ENCODE results near the gene NFKBIB. TPM values are rescaled to one million over a fixed set of nuclear protein-coding genes. Genes with fewer than 3 reads are reported as not detected.

NFKBIB gene
- total and polyA plus RNA-seq, 2 donors, result 12.6 to 23.6 TPM

DNA sequence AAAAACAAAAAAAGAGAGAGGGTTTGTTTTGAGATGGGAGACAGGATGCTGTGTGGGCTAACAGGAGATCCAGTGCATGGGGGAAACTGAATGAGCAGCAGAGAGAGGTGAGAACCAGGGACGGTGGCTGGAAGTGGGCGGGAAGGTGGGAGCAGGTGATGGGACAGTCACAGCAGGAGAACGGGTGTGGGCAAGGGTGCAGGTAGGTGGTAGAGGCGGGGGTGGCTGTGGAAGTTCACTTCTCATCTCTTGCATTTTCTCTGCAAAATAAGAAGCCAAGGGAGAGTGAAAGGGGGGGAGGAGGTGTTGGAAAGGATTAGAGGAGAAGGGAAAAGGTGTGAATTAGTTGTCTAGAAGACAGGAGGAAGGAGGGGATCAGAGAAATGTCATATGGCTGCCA lies 53.9 kb downstream of the NFKBIB start:
- Histone ChIP-seq H3K36me3 (ENCODE audit: control insufficient read depth in 2 of 2, insufficient read depth in 2 of 2, low read length in 1 of 2) (no peaks in the 10 kb centered on the region), H3K4me3 (ENCODE audit: low read length in 2 of 2) (no peak overlapping the region), H3K4me1 (ENCODE audit: control insufficient read depth in 2 of 2, insufficient read depth in 2 of 2, low read length in 2 of 2) (peaks cover 3 to 4% of the 10 kb centered on the region in 2 donors), H3K27ac (ENCODE audit: low read depth in 1 of 2, low read length in 1 of 2) (no peak overlapping the region), H3K9me3 (ENCODE audit: control insufficient read depth in 2 of 2, insufficient read depth in 1 of 2, low read length in 1 of 2) (peaks cover 2 to 10% of the 10 kb centered on the region in 2 donors), H3K27me3 (ENCODE audit: control insufficient read depth in 2 of 2, insufficient read depth in 1 of 2, low read length in 1 of 2) (peaks cover 9 to 22% of the 10 kb centered on the region in 2 donors)
- DNase-seq (ENCODE audit: low read depth in 6 of 9, low spot score in 9 of 9), result no peak
- 88% methylated on average over 4 of the region's 4 CpGs for WGBS

DNA sequence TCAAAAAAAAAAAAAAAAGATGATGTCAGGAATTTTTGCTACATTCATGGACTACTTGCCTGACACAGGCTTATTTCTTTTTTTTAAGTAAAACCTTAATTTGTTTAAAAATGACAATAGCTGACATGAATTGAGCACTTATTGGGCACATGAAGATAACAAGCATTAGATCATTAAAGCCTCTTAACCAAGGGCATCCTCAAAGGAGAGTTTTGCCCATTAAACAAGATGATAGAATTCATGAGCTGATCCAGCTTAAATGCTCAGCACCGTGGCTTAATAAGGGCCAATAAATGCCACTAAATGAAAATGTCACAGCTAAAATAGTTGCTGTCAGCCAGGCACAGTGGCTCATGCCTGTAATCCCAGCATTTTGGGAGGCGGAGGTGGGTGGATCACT lies 56.5 kb downstream of the NFKBIB start:
- peaks cover 0 to 3% of the 10 kb centered on the region in 2 donors for H3K27me3 ChIP-seq (ENCODE audit: control insufficient read depth in 2 of 2, insufficient read depth in 1 of 2, low read length in 1 of 2)
- no peak overlapping the region for H3K27ac ChIP-seq (ENCODE audit: low read depth in 1 of 2, low read length in 1 of 2)

DNA sequence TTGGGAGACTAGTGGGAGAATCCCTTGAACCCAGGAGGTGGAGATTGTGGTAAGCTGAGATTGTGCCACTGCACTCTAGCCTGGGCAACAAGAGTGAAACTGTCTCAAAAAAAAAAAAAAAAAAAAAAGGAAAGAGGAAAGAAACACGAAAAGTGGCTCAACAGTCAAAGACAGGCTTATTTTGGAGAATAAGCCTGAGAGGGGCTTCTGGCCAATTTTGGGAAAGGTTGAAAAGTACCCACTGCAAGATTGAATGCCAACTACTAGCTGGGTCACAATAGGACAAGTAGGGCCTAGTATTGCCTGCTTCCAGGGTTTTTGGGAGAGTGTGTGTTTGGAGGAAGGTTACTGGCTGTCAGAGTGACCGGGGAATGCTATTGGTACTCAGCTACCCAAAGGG lies 58.5 kb downstream of the NFKBIB start:
- 87% methylated on average over 2 of the region's 2 CpGs for WGBS
- H3K4me3 ChIP-seq (ENCODE audit: low read length in 2 of 2), result no peak overlapping the region
- H3K27ac ChIP-seq (ENCODE audit: low read depth in 1 of 2, low read length in 1 of 2), result no peak overlapping the region
- H3K27me3 ChIP-seq (ENCODE audit: control insufficient read depth in 2 of 2, insufficient read depth in 1 of 2, low read length in 1 of 2), result no peaks in the 10 kb centered on the region
- peaks cover 0 to 3% of the 10 kb centered on the region in 2 donors for H3K4me1 ChIP-seq (ENCODE audit: control insufficient read depth in 2 of 2, insufficient read depth in 2 of 2, low read length in 2 of 2)
- no peaks in the 10 kb centered on the region for H3K9me3 ChIP-seq (ENCODE audit: control insufficient read depth in 2 of 2, insufficient read depth in 1 of 2, low read length in 1 of 2)
- no peaks in the 10 kb centered on the region for H3K36me3 ChIP-seq (ENCODE audit: control insufficient read depth in 2 of 2, insufficient read depth in 2 of 2, low read length in 1 of 2)
- no peak for DNase-seq (ENCODE audit: low read depth in 6 of 9, low spot score in 9 of 9)

More for the DNA sequence above, 56.5 kb downstream of the NFKBIB start:
- Histone ChIP-seq H3K4me3 (ENCODE audit: low read length in 2 of 2) (no peak overlapping the region), H3K36me3 (ENCODE audit: control insufficient read depth in 2 of 2, insufficient read depth in 2 of 2, low read length in 1 of 2) (no peaks in the 10 kb centered on the region), H3K9me3 (ENCODE audit: control insufficient read depth in 2 of 2, insufficient read depth in 1 of 2, low read length in 1 of 2) (no peaks in the 10 kb centered on the region), H3K4me1 (ENCODE audit: control insufficient read depth in 2 of 2, insufficient read depth in 2 of 2, low read length in 2 of 2) (no peaks in the 10 kb centered on the region)
- 94% methylated on average over 2 of the region's 2 CpGs for WGBS
- DNase-seq (ENCODE audit: low read depth in 6 of 9, low spot score in 9 of 9), result no peak

Other genes with a start within 250 kb of the NFKBIB start
- gene CAPN12, start 155.5 kb upstream of the NFKBIB start, total RNA-seq, result 1.6 TPM
- gene CAPN12, start 155.5 kb upstream of the NFKBIB start, polyA plus RNA-seq, result 6.5 TPM
- 7.0 TPM for gene LGALS7, start 126.5 kb upstream of the NFKBIB start, total RNA-seq
- gene LGALS7, start 126.5 kb upstream of the NFKBIB start, polyA plus RNA-seq, result 129 TPM
- gene LGALS7B, start 110.8 kb upstream of the NFKBIB start, total RNA-seq, result 14.7 TPM
- gene LGALS7B, start 110.8 kb upstream of the NFKBIB start, polyA plus RNA-seq, result 234 TPM
- gene LGALS4, start 87.0 kb upstream of the NFKBIB start, total RNA-seq, result 1.1 TPM
- gene LGALS4, start 87.0 kb upstream of the NFKBIB start, polyA plus RNA-seq, result 6.8 TPM
- 37.4 TPM for gene ECH1, start 68.2 kb upstream of the NFKBIB start, total RNA-seq
- 178 TPM for gene ECH1, start 68.2 kb upstream of the NFKBIB start, polyA plus RNA-seq
- 269 TPM for gene HNRNPL, start 50.0 kb upstream of the NFKBIB start, total RNA-seq
- 198 TPM for gene HNRNPL, start 50.0 kb upstream of the NFKBIB start, polyA plus RNA-seq
- gene RINL, start 21.7 kb upstream of the NFKBIB start, total RNA-seq, result 26.9 TPM
- gene RINL, start 21.7 kb upstream of the NFKBIB start, polyA plus RNA-seq, result 38.2 TPM
- gene SIRT2, start 351 bp upstream of the NFKBIB start, total RNA-seq, result 26.8 TPM
- gene SIRT2, start 351 bp upstream of the NFKBIB start, polyA plus RNA-seq, result 38.3 TPM
- gene CCER2, start 12.2 kb downstream of the NFKBIB start, total RNA-seq, result 0.28 TPM
- gene CCER2, start 12.2 kb downstream of the NFKBIB start, polyA plus RNA-seq, result 2.1 TPM
- 15.0 TPM for gene SARS2, start 30.8 kb downstream of the NFKBIB start, total RNA-seq
- gene SARS2, start 30.8 kb downstream of the NFKBIB start, polyA plus RNA-seq, result 30.9 TPM
- 32.1 TPM for gene MRPS12, start 31.0 kb downstream of the NFKBIB start, total RNA-seq
- gene MRPS12, start 31.0 kb downstream of the NFKBIB start, polyA plus RNA-seq, result 26.2 TPM
- gene FBXO17, start 75.8 kb downstream of the NFKBIB start, total RNA-seq, result 3.8 TPM
- 4.0 TPM for gene FBXO17, start 75.8 kb downstream of the NFKBIB start, polyA plus RNA-seq
- 2.6 TPM for gene FBXO27, start 132.6 kb downstream of the NFKBIB start, total RNA-seq
- 9.0 TPM for gene FBXO27, start 132.6 kb downstream of the NFKBIB start, polyA plus RNA-seq
- under 0.01 TPM for gene ACP7, start 184.4 kb downstream of the NFKBIB start, total RNA-seq
- gene ACP7, start 184.4 kb downstream of the NFKBIB start, polyA plus RNA-seq, result 0.11 TPM
- 1.9 TPM for gene PAK4, start 225.8 kb downstream of the NFKBIB start, total RNA-seq
- gene PAK4, start 225.8 kb downstream of the NFKBIB start, polyA plus RNA-seq, result 14.4 TPM

All from thymus (tissue), 11 donors.